Karpas-422 (cell line): ENCODE measurements around the gene LYSMD4. TPM values are rescaled to one million over a fixed set of nuclear protein-coding genes. Genes with fewer than 3 reads are reported as not detected.

Source experiments
- DNase-seq: peaks from one replicate; pipeline ENCODE4 v3.0.0-alpha.2; 2015
- H2AFZ ChIP-seq: fragments of 200-600 bp; sonication (generic); 2 replicates; pipeline ENCODE4 v1.6.1; 2014; ENCODE audit warnings: antibody characterized with exemption, low read length, mixed read lengths
- H3K27ac ChIP-seq: fragments of 200-600 bp; sonication (generic); 2 replicates; pipeline ENCODE4 v1.5.1; 2014; ENCODE audit warnings: mild to moderate bottlenecking, low read length, moderate library complexity
- H3K27me3 ChIP-seq: fragments of 200-600 bp; sonication (generic); 2 replicates; pipeline ENCODE4 v1.6.1; 2014; ENCODE audit warnings: low read length, mixed read lengths
- H3K36me3 ChIP-seq: fragments of 200-600 bp; sonication (generic); 2 replicates; pipeline ENCODE4 v1.6.1; 2014; ENCODE audit warnings: low read length, mixed read lengths; ENCODE audit not compliant: insufficient read depth
- H3K4me1 ChIP-seq: fragments of 200-600 bp; sonication (generic); 2 replicates; pipeline ENCODE4 v1.6.1; 2014; ENCODE audit warnings: mild to moderate bottlenecking, low read length, mixed read lengths
- H3K4me2 ChIP-seq: fragments of 200-600 bp; sonication (generic); 2 replicates; pipeline ENCODE4 v1.6.1; 2014; ENCODE audit warnings: low read length, low read depth, mild to moderate bottlenecking; ENCODE audit not compliant: poor library complexity, severe bottlenecking
- H3K4me3 ChIP-seq: fragments of 200-600 bp; sonication (generic); 2 replicates; pipeline ENCODE4 v1.5.1; 2014; ENCODE audit warnings: mild to moderate bottlenecking, antibody characterized with exemption, low read length, mixed read lengths
- H3K79me2 ChIP-seq: fragments of 200-600 bp; sonication (generic); 2 replicates; pipeline ENCODE4 v1.6.1; 2014; ENCODE audit warnings: mild to moderate bottlenecking, low read length, mixed read lengths
- H3K9ac ChIP-seq: fragments of 200-600 bp; sonication (generic); 2 replicates; pipeline ENCODE4 v1.6.0; 2014; ENCODE audit warnings: low read length
- H3K9me2 ChIP-seq: fragments of 200-600 bp; sonication (generic), shearing (Covaris generic); replicated peaks from 2 replicates; pipeline ENCODE4 v1.6.0; 2014; ENCODE audit warnings: mild to moderate bottlenecking, low read length, moderate library complexity; ENCODE audit not compliant: insufficient read depth
- H3K9me3 ChIP-seq: fragments of 300-700, 200-600 bp; sonication (generic); 2 replicates; pipeline ENCODE4 v1.6.1; 2014; ENCODE audit warnings: low read length, mixed read lengths
- H4K20me1 ChIP-seq: fragments of 200-600 bp; sonication (generic); 2 replicates; pipeline ENCODE4 v1.6.1; 2014; ENCODE audit warnings: mild to moderate bottlenecking, antibody characterized with exemption, low read length, low read depth; ENCODE audit not compliant: insufficient read depth
- total RNA-seq: library from RNA; depleted of rRNA; stranded (reverse); fragments of >200 nt; shearing (Covaris generic); gene quantifications from 2 replicates; pipeline ENCODE4 v1.2.3, GENCODE V29; 2014; ENCODE audit warnings: low replicate concordance

LYSMD4 gene
- total RNA-seq, 1 experiment from 2014 or later: 10.1 TPM

GRCh38 chr15:99728916-99729315, 4.3 kb downstream of the LYSMD4 start:
- Histone ChIP-seq H2AFZ (no peak overlapping the region), H3K9me3 (no peaks in the 10 kb centered on the region; the same call in 1 of the 2 replicates), H4K20me1 (no peaks in the 10 kb centered on the region), H3K36me3 (no peaks in the 10 kb centered on the region), H3K79me2 (no peaks in the 10 kb centered on the region), H3K27ac (no peak overlapping the region), H3K27me3 (no peaks in the 10 kb centered on the region), H3K4me1 (peaks cover 18% of the 10 kb centered on the region), H3K9ac (no peak overlapping the region), H3K4me3 (no peak overlapping the region), H3K4me2 (no peak overlapping the region), H3K9me2 (no peaks in the 10 kb centered on the region)
- no peak for DNase-seq

- Histone ChIP-seq H4K20me1 (no peaks in the 10 kb centered on the region), H3K27me3 (no peaks in the 10 kb centered on the region), H3K27ac (no peak overlapping the region), H3K4me1 (peaks cover 11% of the 10 kb centered on the region), H3K9ac (no peak overlapping the region), H3K36me3 (no peaks in the 10 kb centered on the region), H3K9me3 (no peaks in the 10 kb centered on the region; the same call in 1 of the 2 replicates), H2AFZ (no peak overlapping the region), H3K4me2 (no peak overlapping the region), H3K9me2 (no peaks in the 10 kb centered on the region), H3K4me3 (no peak overlapping the region), H3K79me2 (no peaks in the 10 kb centered on the region)
- DNase-seq: no peak
These were observed 5.5 kb downstream of the LYSMD4 start for GRCh38 chr15:99727733-99728132.

DNA sequence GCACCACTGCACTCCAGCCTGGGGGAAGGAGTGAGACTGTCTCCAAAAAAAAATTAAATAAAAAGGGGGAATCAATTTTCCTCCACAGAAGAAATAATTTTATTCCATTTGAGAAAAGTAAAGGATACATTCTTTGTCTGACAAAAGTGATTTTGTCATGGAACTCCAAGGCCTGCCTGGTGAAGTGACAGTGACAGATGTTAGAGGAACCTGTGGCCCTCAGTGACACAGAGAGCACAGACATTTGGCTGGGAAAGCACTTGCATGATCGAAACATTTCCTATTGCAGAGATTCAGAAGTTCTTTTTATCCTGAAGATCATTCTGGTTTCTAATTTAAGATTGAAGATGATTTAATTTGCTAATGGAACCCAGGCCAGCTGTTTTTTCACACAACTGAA, 5.9 kb downstream of the LYSMD4 start:
- no peaks in the 10 kb centered on the region for H3K79me2 ChIP-seq
- no peaks in the 10 kb centered on the region for H4K20me1 ChIP-seq
- H3K4me2 ChIP-seq: no peak overlapping the region
- no peaks in the 10 kb centered on the region for H3K27me3 ChIP-seq
- H3K9me3 ChIP-seq: no peaks in the 10 kb centered on the region; the same call in 1 of the 2 replicates
- H3K9ac ChIP-seq: no peak overlapping the region
- no peak for DNase-seq
- H3K27ac ChIP-seq: no peak overlapping the region
- H2AFZ ChIP-seq: no peak overlapping the region
- H3K9me2 ChIP-seq: no peaks in the 10 kb centered on the region
- H3K4me1 ChIP-seq: peaks cover 7% of the 10 kb centered on the region
- no peaks in the 10 kb centered on the region for H3K36me3 ChIP-seq
- no peak overlapping the region for H3K4me3 ChIP-seq

GRCh38 chr15:99726333-99726732, 6.9 kb downstream of the LYSMD4 start:
- no peak overlapping the region for H3K4me2 ChIP-seq
- no peak for DNase-seq
- no peaks in the 10 kb centered on the region for H3K27me3 ChIP-seq
- no peak overlapping the region for H2AFZ ChIP-seq
- no peaks in the 10 kb centered on the region; the same call in 1 of the 2 replicates for H3K9me3 ChIP-seq
- H3K4me1 ChIP-seq: no peaks in the 10 kb centered on the region
- H3K36me3 ChIP-seq: no peaks in the 10 kb centered on the region
- H3K79me2 ChIP-seq: no peaks in the 10 kb centered on the region
- no peak overlapping the region for H3K27ac ChIP-seq
- no peaks in the 10 kb centered on the region for H4K20me1 ChIP-seq
- H3K4me3 ChIP-seq: no peak overlapping the region
- H3K9ac ChIP-seq: no peak overlapping the region
- no peaks in the 10 kb centered on the region for H3K9me2 ChIP-seq

DNA sequence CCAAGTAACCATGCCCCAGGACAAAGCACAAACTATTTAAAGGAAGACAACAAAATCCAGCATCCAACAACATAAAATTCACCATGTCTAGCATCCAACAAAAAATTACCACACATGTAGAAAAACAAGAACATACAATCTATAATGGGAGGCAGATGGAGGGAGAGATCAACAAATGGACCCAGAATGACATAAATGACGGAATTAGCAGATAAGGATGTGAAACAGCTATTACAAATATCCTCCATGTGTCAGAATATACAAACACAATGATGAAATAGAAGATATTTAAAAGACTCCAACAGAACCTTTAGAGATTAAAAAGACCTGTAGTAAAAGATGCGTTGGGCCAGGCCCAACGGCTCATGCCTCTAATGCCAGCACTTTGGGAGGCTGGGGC, 10.8 kb downstream of the LYSMD4 start:
- no peak overlapping the region for H3K27ac ChIP-seq
- H3K27me3 ChIP-seq: no peaks in the 10 kb centered on the region
- no peaks in the 10 kb centered on the region for H3K79me2 ChIP-seq
- DNase-seq: no peak
- H2AFZ ChIP-seq: no peak overlapping the region
- H3K9me3 ChIP-seq: no peaks in the 10 kb centered on the region; the same call in 1 of the 2 replicates
- no peaks in the 10 kb centered on the region for H3K36me3 ChIP-seq
- H3K9me2 ChIP-seq: no peaks in the 10 kb centered on the region
- no peak overlapping the region for H3K4me3 ChIP-seq
- no peaks in the 10 kb centered on the region for H4K20me1 ChIP-seq
- no peak overlapping the region for H3K9ac ChIP-seq
- no peak overlapping the region for H3K4me2 ChIP-seq
- H3K4me1 ChIP-seq: peaks cover 23% of the 10 kb centered on the region

DNA sequence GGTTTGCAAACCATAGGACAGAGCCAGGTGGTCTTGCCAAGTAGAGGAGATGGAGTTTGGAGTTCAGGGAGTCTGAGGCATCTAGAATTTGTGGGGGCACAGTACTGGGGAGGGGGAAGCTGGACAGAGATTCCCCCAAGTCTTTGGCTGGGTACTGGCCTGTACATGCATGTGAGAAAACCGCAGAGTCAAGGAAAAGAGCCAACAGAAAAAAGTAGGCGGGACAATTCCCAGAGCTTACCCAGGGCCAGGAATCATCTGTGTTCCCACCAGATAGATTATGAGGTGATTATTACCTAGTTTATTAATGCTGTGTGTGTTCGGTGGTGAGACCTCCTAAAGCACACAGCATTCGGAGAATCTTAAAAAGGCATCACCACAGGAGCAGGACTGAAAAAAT, 11.3 kb downstream of the LYSMD4 start:
- Histone ChIP-seq H3K27ac (no peak overlapping the region), H3K4me3 (no peak overlapping the region), H3K27me3 (no peaks in the 10 kb centered on the region), H3K4me1 (peaks cover 23% of the 10 kb centered on the region), H2AFZ (no peak overlapping the region), H3K9me3 (no peaks in the 10 kb centered on the region; the same call in 1 of the 2 replicates), H4K20me1 (no peaks in the 10 kb centered on the region), H3K79me2 (no peaks in the 10 kb centered on the region), H3K4me2 (no peak overlapping the region), H3K9ac (no peak overlapping the region), H3K36me3 (no peaks in the 10 kb centered on the region), H3K9me2 (no peaks in the 10 kb centered on the region)
- DNase-seq: no peak

- H3K4me2 ChIP-seq: no peak overlapping the region
- H3K27ac ChIP-seq: no peak overlapping the region
- DNase-seq: no peak
These were observed 12.0 kb downstream of the LYSMD4 start for GRCh38 chr15:99721104-99721778.

GRCh38 chr15:99720533-99720932, 12.7 kb downstream of the LYSMD4 start:
- no peak overlapping the region for H3K27ac ChIP-seq
- H3K36me3 ChIP-seq: peaks cover 6% of the 10 kb centered on the region; the same call in 1 of the 2 replicates
- H2AFZ ChIP-seq: no peak overlapping the region
- no peak overlapping the region for H3K4me3 ChIP-seq
- peaks cover 23% of the 10 kb centered on the region for H3K4me1 ChIP-seq
- no peaks in the 10 kb centered on the region for H3K27me3 ChIP-seq
- no peak for DNase-seq
- H3K79me2 ChIP-seq: no peaks in the 10 kb centered on the region
- H3K9ac ChIP-seq: no peak overlapping the region
- H3K9me3 ChIP-seq: no peaks in the 10 kb centered on the region; the same call in 1 of the 2 replicates
- no peaks in the 10 kb centered on the region for H4K20me1 ChIP-seq
- no peak overlapping the region for H3K4me2 ChIP-seq
- H3K9me2 ChIP-seq: no peaks in the 10 kb centered on the region

More at GRCh38 chr15:99721104-99721778, 12.0 kb downstream of the LYSMD4 start:
- Histone ChIP-seq H3K4me1 (peaks cover 23% of the 10 kb centered on the region), H3K9me3 (no peaks in the 10 kb centered on the region; the same call in 1 of the 2 replicates), H3K79me2 (no peaks in the 10 kb centered on the region), H3K27me3 (no peaks in the 10 kb centered on the region), H3K4me3 (no peak overlapping the region), H3K9ac (no peak overlapping the region), H3K36me3 (no peaks in the 10 kb centered on the region), H4K20me1 (no peaks in the 10 kb centered on the region), H3K9me2 (no peaks in the 10 kb centered on the region), H2AFZ (no peak overlapping the region)
